H54 (cell line): ENCODE results near the gene NFIL3.

ENCODE experiments used
- DNase-seq: peaks from one replicate; pipeline ENCODE4 v3.0.0; 2011; ENCODE audit warnings: low spot score, mixed read lengths; ENCODE audit not compliant: insufficient read length
- FAIRE-seq: peaks from 3 replicates; lab custom pipeline; 2011; peaks lifted over from hg19 to GRCh38; lab: Jason Lieb, UNC
- POLR2A ChIP-seq: IDR thresholded peaks from 2 replicates; pipeline ENCODE4 v1.6.1; 2011; ENCODE audit warnings: low read depth, mild to moderate bottlenecking, low read length

The NFIL3 gene

DNA sequence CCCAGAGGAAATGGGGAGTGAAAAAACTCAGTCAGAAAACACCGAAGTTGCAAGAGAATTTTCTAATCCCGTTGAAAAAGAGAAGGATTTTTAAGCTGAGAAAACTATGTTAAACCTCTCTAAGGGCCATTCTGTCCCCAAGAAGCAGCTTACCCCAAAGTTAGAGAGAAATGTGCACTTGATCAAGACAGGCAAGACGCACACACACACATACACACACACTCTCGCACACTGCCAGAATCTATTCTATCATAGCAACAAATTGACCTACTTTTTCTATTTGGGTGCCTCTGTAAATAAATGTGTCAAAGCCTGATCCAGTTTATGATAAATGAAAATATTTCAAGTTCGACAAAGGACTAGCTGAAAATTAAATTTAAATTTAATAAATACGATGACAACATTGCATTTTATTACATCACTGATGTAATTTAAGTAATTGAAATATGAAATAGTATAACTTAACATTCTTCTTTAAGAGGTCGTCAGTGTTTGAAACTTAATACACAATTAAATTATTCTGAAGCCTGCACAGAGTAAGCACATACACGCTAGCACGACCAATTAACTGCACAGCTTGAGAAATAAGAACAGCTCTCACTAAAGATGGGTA, 5.9 kb downstream of the NFIL3 start:
- DNase-seq (no peak), FAIRE-seq (peak; percentile 41)
- no peak for TF ChIP-seq POLR2A

DNA sequence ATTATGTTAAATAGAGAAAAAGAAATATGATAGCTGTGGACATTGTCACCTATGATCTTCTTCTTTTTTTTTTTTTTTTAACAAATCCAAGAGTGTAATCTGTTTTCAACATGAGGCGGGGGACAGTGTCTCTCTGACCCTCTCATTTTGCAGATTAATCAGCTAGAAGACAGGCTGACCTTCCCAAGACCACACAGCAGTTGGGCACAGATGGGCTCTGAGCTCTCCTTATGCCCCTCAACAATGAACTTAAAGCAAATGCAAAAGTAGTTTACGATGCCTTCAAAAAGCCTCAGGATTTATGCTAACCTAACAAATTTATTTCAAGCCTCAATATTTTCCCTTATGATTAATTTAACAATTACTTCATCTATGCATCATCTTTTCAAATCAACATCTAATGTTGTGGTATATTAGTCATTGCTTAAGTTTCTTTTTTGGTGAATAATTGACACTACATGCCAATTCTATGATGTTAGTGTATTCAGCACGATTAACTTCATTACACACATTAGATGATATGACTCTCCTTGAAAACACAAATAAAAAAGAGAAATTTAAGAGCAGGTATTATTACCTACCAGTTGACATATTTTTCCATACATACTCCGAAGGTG, 7.4 kb downstream of the NFIL3 start:
- DNase-seq (no peak), FAIRE-seq (peak; percentile 75)
- TF ChIP-seq POLR2A, result no peak

DNA sequence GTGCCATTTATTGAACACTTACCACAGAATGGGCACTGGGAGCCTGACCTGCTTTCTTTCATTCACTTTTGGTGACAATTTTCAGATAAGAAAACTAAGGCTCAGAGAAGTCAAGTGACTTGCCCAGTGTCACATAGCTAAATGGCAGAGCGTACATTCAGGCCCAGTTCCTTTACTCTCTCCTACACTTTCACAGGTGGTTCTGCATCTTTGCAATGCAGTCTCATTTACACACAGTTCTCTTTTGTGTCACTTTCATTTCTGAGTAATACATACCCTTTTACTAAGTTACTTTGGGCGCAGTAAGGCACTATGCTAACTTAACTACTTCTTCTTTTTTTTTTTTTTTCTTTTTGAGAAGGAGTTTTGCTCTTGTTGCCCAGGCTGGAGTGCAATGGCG, 8.3 kb downstream of the NFIL3 start:
- TF ChIP-seq POLR2A, result no peak
- FAIRE-seq, result no peak
- no peak for DNase-seq

DNA sequence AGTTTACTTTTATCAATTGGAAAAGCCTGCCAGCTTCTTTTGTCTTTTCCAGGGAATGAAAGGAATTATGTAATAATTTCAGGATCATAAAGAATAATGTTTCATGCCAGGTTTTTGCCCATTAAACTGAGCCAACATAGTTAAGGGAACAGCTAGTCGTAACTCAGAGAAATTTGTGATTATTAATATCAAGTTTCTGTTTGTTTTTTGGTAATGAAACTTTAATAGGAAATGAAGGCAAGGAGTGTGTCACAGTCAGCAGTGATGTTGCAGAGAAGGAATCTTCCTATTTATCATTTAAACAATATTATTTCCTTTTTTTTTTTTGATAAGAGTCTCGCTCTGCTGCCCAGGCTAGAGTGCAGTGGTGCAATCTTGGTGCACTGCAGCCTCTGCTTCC, 10.7 kb downstream of the NFIL3 start:
- FAIRE-seq, result no peak
- no peak for TF ChIP-seq POLR2A

DNA sequence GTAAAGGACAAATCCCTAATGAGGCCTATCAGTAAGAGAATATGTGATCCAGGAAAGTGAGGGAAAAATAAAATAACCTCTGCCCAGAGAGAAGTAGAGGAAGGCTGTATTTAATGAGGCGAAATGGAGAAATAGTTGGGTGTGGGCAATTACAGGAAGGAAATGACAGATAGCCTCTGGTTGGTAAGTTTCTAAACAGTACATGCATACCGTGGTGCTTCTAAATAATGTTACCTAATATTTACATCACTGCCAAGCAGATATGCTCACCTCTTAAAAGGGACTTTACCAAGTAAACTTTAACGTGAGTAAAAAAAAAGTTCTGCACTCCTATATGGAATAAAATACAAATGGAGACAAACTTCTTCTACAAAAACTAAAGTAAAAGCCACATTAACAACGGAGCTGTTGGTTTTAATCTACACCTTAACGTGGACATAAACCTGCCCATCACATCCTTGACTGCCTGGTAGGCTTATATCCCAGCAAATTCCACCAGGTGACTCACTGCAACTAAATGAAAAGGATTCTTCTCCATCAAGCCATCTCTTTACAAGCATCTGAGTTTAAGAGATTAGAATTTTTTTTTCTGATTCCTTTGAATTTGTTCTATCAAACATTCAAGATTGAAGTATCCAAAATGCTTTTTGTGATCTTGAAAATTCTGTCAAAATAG, 12.4 kb downstream of the NFIL3 start:
- FAIRE-seq, result peak; percentile 82
- TF ChIP-seq POLR2A, result no peak
- no peak for DNase-seq

More for the DNA sequence above, 10.7 kb downstream of the NFIL3 start:
- DNase-seq, result no peak

DNA sequence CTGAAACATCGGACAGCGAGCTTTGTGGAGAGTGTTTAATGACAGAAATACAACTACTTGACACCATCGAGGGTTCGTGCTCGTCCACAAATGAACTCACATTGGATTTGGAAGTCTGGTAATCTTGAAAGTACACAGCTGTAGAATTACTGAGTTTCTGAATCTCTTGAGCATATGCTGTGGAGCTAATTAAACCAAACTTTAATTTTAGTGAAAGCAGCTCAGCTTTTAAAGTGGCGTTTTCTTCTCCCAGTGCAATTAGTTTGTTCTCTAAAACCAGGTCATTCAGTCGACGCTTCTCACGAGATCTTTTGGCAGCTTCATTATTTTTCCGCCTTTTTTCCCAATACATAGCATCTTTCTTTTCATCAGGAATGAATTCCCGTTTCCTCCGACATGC, 13.5 kb downstream of the NFIL3 start:
- no peak for FAIRE-seq
- TF ChIP-seq POLR2A, result no peak
- DNase-seq, result no peak

DNA sequence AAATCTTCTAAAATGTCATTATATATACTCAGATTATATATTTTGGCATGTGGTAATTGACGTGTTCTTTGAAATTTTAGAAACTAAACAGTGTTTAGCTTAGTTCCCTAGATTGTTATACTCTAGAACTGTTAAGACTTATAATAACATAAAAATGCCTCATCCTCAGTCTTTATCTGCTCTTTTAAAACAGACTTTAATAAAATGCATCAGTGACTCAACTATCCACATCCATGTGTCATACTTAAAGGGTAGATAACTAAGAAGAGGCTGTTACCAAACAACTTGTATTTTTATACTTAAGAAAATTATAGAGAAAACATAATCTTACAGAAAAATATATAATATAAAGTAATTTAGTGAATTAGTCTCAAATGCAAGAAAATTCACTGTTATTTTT, 15.2 kb downstream of the NFIL3 start:
- TF ChIP-seq POLR2A, result no peak
- DNase-seq, result no peak
- no peak for FAIRE-seq

DNA sequence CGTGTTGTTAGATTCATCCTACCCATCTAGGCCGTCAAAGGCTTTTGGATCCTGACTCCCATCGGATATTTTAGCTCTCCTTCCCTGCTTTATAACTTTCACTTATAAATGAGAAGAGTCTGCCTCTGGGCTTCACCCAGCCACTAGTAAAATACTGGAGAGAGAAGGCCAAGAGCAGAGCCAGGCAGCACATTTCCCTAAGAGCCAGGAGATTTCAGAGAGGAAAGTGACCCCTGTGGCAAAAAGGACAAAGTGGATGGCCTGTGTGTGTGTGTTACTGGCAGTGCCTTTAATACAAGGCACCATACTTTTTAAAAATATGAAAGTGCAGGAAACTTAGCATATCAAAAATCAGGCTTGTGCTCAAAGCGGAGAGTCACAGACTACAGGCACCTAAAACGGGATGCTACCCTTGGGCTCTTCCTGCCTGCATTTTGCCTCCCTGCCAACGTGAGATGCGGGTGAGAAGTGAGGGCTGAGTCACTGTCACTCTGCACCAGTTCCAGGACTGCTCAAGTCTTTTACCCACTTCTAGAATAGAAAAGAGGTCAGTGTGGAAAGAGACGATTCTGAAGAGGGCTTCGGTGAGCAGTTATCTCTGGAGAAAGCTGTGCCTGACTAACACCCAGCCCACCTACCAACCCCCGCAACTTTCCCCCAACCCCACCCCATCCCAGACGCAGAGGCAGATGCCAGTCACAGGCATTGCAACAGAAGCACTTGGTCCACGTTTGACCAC, 15.9 kb downstream of the NFIL3 start:
- peak; percentile 92 for FAIRE-seq
- no peak for DNase-seq
- no peak for TF ChIP-seq POLR2A

DNA sequence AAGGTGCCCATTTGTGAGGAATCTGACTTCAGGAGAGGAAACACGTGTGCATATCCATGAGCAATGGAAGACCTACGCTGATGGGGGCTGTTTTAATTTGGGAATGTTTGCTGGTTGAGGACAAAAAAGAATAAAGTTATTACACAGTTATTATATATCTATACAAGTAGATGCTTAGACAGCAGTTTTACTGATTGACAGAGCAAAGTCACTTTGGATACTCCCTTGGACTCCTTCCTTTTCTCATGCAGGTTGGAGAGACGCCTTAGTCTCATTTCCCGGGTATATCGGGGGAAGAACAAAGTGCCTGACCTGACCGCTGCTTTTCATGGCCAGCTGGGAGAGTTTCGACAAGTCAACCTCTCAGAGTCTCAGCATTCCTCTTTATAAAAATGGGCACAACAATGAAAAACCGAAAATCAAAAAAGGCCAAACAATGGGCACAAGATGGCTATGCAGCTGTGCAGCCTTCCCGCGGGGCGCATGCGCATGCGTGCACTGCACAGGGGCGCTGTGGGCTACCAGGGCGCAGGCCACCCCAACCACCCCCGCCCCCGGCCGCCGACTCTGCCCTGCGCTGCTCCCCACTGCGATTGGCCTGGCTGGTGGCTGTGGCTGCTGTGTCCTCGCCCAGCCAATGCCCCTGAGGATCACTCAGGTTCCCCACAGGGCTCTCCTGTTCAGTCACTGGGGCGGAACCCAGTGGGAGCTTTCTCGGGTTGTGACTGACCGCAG, 18.1 kb downstream of the NFIL3 start:
- TF ChIP-seq POLR2A, result no peak
- FAIRE-seq (no peak), DNase-seq (no peak)

DNA sequence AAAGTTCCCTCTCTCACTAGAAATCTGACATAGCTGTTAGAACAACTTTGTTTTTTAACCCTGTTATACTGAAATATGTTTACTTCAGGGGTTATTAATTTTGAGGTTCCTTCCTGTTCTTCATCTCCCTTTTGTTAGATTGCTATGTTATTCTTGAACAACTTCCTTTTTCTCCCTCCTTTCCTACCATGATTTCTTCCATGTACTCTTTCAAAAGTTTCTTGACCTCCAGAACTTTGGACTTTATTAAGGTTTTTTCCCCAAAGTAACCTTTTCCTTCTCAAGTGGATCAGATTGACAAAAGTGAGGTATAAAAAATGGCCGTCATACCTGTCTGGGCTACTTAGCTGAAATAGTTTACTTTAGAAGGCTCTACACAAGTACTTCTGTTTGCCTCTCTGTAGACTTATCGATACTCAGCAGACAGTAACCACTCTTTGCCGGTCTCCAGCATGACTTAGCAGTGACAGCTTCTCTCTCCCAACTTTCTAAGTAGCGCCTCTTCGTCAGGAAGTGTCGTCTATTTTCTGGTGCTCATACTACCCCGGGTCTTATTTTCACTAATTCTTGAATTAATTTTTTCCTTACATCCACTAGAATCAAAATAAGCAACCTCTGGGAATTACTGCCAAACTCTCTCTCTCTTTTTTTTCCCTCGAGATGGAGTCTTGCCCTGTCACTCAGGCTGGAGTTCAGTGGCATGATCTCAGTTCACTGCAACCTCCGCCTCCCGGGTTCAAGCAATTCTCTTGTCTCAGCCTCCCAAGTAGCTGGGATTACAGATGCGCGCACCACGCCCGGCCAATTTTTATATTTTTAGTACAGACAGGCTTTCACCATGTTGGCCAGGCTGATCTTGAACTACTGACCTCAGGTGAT, 19.7 kb downstream of the NFIL3 start:
- FAIRE-seq, result no peak
- no peak for DNase-seq
- TF ChIP-seq POLR2A, result no peak

DNA sequence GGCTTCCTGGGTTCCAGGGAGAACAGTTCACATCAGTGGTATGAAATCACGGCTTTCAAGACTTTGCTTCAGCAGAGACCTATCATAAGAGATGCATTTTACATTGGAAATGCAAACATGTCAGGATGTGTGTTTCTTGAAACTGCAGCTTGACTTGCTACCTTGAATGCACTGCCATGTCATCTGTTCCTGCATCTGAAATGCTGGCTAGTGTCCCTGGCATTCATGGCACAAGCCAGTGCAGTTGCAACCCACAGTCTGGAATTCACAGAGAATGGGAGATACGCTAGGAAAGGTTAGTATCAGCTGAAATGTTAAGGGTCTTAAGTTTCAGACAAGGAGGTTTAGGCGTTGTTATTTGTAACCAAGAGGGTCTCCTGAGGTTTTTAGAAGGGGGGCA, 24.7 kb downstream of the NFIL3 start:
- no peak for TF ChIP-seq POLR2A
- FAIRE-seq, result no peak

DNA sequence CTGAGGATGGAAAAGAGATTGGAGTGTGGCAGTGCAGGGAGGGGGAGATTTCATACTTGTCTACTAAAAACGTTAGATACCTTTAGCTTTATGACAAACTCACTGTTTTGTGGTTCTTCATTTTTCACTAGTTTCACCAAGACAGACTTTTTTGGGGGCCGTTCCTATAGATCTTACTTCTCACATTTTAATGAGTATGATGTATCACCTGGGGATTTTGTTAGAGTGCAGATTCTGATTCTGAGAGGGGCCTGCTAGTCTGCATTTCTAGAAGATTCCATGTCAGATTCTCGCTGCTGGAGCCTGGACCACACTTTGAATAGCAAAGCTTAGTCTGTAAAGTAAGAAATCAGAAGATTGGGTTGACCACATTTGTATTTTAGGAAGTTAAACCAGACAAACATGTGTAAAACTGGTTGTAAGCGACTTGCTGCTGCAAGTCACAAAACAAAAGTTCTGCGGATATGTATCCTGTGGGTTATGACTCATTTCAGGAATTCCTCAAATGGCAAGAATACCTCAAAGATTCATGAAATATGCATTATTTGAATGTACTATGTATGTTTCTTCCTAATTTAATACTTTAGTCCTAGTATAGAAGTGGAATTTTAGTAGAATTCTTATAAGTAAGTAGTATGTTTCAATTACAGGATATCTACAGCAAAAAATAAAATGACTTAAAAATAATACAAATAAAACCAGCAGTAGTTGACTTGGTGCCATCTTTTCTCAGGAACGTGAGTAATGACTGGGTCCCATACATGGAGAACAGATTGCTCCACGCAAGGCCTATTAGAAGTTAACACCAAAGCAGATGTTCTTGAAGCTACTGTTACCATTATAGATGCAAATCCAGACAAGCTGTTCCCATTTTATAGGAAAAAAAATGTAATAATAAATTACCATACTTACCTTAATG, 27.8 kb downstream of the NFIL3 start:
- FAIRE-seq (peak; percentile 94), DNase-seq (peak; percentile 56)
- TF ChIP-seq POLR2A, result no peak

More for the DNA sequence above, 24.7 kb downstream of the NFIL3 start:
- DNase-seq, result no peak
